OCI-LY3 (cell line): ENCODE results near the gene B3GNT4.

Experiments
- CTCF ChIP-seq: fragments of 200-600, 300-600 bp; sonication (generic); IDR thresholded peaks from 2 replicates; pipeline ENCODE4 v1.5.1; 2014; ENCODE audit warnings: antibody characterized with exemption, low read length, low read depth
- EZH2phosphoT487 ChIP-seq: fragments of 200-600 bp; shearing (Covaris generic); IDR thresholded peaks from 2 replicates; pipeline ENCODE4 v1.6.1; 2018; ENCODE audit warnings: antibody characterized with exemption, mixed run types, low read depth

GRCh38 chr12:122159882-122160281 is 43.6 kb upstream of the B3GNT4 start:
- TF ChIP-seq CTCF (peak; percentile 42), EZH2phosphoT487 (no peak)
